GM21360 (cell line): ENCODE results near the gene RNF150.

ENCODE experiments used
- ATAC-seq: cut with Tn5 transposase; IDR thresholded peaks from one replicate; pipeline ENCODE4 v1.9.1; 2021; ENCODE audit warnings: mild to moderate bottlenecking, moderate library complexity; ENCODE audit not compliant: unreplicated experiment

RNF150 gene

DNA sequence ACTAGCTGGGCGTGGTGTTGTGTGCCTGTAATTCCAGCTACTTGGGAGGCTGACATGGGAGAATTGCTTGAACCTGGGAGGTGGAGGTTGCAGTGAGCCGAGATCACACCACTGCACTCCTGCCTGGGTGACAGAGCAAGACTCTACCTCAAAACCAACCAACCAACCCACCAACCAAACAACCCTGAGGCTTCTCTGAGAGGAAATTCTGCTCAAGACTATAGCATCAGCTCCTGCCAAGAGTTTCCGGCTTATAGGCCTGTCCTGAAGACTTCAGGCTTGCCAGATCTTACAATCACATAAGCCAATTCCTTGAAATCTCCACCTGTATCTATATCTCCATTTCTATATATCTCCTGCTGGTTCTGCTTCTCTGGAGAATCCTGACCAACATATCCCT lies 203.3 kb downstream of the RNF150 start:
- no peak for ATAC-seq

DNA sequence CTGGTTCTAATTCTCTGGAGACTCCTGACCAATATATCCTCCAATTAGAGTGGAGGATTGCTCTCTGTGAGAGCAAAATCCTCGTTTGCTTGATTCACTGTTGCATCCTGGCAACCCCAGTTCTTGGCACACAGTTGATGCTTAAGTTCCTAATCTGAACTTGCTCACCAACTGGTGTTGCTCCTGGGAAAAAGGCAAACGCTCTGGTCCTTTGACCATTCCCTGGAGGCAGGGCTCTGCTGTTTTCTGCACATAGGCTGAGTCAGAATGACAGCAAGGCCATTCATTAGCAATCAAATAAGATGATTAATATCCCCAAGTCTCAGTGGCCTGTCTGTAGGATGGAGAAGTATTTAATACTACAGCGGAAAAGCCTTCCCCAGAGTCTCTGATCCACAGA lies 204.4 kb downstream of the RNF150 start:
- no peak for ATAC-seq

DNA sequence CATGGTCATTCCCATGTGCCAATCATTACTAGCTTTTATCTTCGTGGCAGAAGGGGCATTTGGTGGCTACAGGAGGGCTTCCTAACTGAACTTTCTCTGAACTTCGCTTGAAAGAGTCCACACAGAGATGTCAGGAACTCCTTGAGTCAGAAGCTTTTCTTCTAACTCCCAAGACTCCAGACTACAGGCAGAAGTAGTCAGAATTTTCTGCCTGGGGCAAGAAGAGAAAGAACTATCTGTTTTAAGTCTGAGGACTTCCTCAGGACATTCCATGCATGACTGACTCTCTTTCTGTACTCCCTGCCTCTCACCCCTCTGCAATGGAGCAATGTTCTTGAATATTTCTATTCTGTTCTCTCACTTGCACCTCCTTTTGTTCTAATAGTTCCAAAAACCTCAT lies 206.6 kb downstream of the RNF150 start:
- ATAC-seq, result no peak

DNA sequence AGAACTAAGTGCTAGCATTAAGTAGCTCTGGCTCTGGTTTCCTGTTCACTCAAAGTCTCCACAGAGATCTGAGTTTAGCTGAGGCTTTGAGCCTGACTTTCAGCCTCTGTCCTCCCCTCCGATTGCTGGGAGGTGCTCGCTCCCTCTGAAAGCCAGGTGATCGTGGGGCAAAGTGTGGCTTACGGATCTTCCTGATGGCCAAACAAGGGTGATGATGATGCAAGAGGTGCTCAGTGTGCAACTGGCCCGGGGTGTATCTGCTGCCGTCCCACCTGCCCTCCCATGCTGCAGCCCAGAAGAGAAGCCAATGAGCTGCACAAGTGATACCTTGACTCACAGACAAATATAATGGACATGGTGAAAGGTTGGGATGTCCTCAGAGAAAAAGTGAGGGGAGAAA lies 207.9 kb downstream of the RNF150 start:
- no peak for ATAC-seq

DNA sequence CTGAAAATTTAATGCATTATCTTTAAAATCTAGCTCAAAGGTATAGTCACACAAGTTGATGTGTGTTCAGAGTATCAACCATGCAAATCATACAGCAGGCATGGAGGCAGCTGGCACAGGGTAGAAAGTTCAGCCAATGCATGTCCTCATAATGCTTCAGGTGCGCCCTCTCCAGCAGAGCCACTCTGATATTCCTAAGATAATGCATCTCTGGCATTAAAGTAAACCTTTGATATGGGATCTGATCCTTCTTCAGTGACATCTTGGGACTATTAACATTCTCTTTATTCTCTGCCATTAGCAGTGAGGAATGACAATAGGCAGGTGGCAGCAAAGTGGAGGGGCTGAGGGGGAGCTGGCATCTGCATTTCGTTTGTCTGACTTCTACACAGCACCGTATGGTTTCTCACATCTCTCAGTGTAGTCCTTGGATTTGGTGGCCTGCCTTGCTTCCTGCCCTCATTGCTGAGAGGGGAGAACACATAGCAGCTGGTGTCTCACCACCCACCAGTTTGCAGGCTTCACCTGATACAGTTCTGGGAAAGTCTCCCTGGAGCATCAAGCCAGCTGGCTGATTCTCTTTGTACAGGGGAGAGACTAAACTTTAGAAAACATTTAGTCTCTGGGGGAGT lies 208.4 kb downstream of the RNF150 start:
- ATAC-seq, result no peak

DNA sequence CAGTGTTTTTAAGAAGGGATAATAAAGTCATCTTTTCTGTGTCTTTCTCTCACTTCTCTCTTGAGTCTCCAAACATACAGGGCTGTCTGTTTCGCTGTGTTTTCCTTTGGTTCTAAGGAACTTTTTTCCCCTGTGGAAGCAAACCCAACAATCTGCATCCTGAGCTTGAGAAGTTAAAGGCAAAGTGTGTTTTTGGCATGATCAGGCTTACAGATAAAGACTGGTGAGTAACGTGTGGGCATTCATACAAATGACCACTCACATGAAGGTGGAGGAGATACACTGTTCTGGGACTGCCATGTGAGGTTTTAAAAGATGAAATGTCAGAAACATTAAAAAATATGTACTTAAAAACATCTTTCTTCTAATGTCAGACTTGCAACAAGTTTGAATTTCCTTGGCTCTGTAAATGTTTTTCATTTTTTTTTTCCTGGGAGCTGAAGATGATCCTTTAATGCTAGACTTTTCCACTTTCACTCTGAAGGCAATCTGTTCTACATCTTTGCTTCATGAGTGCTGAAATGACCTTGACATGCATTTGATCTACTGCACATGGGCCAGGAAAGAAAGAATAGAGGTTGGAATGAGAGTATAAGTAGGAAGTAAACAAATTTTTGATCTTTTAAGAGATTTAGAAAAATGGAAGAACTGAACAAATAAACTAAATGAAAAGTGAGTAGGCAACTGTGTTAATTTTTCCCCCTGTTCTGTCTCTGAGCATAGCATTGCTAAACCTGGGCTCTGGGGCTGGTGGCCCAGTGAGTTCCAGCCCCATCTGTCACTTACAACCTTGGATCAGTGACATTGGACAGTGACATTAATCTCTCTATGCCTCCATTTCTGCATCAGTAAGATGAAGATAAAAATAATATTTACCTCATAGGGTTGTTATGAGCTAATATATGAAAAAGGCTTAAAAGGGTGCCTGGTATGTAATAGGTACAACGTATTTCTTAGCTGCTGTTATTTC lies 226.0 kb downstream of the RNF150 start:
- no peak for ATAC-seq

DNA sequence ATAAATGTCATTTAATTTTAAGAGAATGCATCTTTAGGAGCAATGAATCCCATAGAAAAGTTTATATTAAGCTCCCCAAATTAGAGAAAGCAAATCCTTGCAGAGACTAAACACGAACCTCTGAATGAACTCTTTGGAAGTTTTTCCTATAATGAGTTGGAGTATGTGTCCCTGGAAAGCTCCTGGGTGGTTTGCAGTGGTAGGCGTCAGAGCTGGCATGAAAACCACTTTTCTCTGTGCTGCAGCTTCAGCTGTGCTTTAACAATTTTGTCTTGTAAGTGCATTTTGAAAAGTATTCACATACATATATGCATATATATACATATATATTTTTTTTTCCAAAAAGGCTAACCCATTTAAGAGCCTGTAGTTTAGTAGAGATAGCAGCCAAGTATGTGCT lies 228.4 kb downstream of the RNF150 start:
- ATAC-seq, result no peak

DNA sequence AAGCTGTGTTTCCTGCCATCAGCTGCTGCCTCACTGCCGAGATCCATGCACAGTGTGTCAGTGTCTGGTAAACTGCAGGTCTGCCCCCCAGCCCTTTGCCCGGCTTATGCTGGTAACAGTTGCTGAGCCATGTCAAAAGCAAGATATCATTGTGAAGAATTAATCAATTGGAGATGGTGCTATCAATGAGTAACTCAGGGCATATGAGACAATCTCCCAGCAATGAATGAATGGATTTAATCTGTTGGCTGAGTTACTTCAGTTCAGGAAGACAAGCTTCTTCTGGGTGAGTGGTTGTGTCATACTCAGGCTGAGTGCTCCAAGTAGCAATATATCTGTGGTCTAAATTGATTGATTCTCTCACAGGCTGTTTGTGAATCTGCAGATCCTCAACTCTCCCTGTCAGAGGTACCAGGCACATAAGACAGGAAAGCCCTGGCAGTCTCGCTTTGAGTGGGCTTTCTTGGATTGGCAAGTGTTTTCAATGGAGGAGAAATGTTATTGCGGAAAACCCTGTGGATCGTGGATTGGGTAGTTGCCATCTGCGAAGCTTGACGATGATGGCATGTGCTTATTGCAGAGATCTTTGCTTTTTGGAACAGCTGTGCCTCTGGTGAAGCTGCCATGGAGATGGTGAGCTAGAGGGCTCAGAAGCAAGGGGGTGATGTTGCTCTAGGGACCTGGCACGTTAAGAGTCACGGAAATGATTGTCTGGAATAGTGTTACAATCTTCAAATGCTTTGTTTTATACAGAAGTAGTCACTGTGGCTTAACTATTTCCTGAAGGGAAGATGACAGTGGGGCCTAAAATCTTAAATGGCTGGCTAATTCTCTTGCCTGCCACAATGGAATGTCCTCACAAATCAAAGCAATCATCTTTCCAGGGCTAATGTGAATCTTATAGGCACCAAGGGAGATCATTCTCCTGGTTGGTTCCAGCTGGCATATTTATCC lies 229.5 kb downstream of the RNF150 start:
- no peak for ATAC-seq

DNA sequence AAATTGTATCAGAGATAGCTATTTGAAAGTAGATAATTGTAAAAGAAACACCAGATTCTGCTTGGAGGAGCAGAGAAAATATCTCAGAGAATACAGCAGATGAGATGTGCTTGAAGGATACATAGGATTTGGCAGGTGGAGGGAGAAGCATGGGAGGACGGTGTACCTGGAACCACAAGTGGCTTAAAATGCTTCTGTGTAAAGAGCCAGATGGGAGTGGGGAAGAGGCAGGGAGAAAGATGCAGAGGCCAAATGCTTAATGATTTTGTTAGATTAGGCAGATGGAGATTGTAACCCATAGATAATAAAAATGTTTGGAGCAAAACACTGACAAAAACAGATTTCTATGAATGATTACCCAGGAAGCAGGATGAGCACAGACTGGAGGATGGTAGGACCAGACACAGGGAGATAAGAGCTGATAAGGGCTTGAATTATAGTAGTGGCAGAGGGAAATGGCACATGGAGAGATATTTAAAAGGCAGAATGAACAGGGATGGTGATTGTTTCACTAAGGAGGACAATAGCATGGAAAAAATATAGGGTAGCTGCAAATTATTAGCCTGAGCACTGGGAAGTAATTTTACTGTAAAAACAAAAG lies 231.4 kb downstream of the RNF150 start:
- no peak for ATAC-seq

DNA sequence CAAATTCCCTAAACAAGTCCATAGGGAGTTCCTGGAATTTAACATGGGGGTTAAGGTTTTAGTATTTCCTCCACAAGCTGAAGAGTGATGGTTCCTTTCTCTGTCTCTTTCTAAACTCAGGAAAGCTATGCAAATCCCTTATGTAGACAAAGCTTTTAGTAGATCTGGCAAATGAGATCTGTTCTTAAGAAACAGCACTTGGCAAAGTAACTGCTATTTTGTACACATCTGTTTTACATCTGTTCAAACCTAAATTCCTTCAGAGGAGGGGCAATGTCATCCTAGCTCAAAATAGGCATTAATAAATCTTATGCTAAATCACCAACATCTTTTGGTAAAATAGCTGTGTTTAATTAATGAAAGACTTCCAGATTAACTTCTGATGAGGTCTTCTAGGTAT lies 239.3 kb downstream of the RNF150 start:
- ATAC-seq, result no peak

DNA sequence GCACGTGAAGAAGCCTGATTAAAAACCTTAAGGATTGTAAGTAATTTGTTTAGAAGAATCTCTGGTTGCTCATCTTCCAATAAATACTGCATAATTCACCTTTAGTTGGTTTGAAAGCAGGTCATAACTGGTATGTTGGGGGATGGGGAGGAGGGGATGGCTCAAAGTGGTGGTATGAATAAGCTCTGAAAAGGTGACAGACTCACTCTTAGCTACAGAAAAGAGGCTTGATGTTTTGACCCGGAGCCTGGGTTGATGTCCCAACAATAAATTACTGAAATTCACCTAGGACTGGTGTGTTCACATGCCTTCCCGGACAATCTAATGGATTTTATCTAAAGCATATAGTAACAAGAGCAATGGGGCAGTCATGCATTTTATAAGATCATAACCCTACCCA lies 245.2 kb downstream of the RNF150 start:
- ATAC-seq, result no peak

DNA sequence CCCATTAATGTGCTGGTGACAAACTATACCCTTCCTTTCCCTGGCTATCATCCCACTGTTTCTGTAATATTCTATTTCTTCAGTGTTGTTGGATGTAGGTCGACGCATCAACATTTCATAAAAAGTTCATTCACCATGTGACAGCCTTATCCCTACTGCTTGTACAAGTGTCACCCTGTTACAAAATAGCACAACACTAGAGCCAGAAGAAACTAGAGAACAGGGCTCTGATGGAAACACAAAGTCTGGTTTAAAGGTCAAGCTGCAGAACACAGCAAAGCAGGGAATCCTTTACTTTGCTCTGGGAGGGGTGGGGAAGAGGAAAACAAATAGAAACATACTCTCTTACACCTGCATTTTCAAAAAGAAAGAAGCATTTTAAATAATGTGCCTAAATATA lies 245.8 kb downstream of the RNF150 start:
- ATAC-seq, result no peak

DNA sequence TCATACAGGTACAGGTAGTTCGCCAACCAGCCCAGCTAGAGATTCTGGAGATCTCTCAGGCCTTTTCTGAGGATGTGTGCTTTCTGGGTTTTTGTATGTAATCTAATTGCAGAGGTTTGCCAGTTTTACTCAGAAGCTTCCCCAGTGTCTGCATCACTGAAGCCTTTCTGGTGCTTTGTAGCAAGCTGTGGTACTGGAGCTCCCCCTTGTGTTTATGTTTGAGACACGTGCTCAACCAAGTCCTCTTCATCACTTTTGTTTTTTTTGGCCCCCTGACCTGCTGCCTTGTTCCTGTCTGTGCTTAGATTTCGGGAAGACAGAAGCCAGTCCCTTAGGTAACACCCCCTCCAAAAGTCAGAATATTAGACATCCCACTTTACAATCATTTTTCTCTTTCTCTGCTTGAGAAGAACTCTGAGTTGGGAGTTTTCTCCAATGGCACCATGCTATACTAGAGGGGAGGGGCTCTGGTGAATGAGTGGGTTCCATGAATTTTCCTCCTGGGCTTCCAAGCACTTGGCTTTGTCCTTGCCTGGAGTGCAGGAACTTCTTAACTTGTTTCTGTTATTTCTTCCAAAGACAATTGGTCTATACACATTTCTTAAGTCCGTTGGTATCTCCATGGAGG lies 248.7 kb downstream of the RNF150 start:
- ATAC-seq, result peak; percentile 92

DNA sequence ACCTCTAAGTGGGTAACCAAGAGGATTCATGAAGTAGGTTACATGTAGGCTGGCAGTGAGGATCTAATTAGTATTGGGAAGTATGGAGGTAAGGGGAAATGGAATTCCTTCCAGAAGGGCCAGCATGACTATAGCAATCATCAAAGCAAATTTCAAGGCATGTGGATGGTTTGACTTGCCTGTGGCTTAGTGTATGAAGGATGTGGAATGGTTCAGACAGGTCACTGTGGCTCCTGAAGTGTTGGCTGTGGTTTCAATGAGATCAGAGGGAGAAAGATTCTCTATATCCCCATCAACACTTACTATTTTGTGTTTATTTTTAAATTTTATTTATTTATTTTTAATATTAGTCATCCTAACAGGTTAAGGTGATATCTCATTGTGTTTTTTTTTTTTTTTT lies 255.5 kb downstream of the RNF150 start:
- ATAC-seq, result no peak

DNA sequence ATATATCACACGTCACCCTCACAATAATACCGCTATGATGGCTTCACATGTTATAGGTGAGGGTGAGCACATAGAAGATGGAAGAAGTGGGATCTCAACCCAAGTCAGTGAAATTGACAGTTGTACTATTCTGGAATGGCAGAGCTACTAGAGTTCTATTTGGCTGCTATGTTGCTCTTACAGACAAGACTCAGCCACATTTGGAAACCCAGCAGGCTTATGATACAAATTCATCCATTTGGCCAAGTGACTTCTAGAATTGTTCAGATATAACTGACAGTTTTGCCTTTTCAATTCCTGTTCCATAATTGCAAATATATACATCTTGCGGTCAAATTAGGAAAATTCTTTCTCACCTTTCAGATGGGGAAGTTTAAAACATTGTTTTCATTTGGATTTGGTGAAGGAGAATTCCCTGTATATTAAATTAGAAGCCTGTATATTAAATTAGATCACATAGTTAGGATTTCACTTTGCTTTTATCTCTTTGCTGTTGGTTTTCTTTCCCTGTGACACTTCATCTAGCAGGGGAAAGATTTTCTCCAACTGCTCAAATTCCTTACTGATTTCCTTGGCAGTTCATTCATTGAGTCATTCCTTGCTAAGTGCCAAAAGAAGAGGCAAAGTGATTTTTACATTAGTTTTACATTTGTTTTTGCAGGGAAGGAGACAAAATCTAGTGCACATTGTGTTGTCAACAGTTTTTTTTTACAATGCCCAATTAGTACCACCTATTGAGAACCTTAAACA lies 256.5 kb downstream of the RNF150 start:
- ATAC-seq, result no peak

DNA sequence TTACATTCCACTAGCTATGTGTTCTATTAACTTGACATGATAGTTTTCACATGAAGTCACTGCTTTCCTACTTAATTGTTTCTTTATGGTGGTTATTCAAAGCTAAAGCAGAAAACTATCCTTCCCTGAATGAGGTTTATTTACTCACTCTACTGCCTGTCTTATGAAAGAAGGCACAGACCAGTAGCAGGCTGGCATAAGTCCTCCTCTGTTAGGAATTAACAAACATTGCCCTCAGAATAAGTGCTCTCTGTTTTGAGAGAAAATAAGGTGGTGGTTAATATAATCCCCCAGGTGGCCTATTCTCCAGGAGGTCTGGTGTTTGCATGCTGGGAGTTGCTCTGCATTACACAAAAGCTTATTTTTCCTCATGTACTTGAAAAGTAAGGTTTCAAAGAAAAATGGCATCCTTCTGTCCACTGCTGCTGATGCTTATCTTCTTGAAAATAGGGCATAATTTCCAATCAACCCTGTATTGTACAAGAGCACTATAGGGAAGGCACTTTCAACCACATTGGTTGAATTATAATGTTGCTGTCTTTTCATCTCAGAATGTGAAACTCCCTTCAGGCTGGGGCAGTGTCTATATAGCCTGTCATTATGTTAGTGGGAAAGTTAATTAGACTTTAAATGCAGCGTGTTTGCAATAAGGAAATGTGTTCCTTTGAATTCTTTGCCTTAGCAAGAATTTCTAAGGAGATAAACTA lies 257.4 kb downstream of the RNF150 start:
- no peak for ATAC-seq

DNA sequence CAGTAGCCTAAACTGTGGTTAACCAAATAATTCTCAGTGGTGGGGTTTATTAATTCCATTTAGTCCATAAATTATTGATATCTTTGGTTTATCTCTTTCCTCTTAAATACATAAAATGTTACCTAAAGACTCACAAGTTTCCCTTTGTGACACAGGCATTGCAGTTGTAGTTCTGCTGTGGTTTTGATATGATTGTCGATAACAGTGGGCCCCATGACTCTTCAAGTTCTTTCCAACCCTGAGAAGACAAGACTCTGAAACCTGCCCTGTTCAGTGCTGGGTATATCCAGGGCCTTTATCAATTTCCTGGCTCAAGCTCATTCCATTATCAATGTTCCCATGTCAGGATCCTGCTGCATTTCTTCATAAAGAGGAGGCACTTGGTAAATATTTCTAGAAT lies 259.2 kb downstream of the RNF150 start:
- ATAC-seq, result no peak

DNA sequence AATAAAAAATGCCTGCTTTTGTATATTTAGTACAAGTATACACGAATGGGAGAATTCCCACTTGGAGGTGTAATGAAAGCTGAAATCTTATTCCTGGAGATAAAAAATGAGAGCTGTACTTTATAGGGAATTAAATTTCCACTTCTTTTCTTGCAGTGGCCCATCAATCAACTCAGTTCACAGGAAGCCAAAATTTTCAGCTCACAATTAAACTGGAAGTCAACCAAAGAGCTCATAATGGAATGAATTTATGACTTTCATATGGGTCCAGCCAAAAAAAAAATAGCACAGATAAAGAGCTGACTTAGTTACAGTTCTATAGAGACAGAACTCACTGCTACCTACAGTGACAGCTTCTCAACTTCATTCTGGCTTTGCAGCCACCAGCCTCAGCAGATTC lies 261.9 kb downstream of the RNF150 start:
- no peak for ATAC-seq

DNA sequence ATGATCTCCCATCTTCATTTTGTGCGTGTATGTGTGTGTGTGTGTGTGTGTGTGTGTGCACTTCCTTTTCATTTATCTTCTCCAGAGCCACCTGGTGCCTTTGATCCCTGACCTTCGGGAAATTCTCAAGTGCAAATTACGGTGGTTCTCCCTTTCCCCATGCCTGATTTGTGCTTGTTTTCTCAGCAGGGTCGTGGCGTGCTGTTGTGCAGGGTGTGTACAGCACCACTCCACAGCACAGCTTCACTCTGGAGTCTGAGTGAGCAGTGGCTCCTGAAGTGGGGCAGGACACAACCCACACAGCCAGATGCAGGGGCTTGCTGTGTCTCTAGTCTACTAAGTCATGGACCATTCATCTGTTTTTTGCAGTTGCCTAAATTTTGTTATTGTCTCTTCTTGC lies 262.8 kb downstream of the RNF150 start:
- ATAC-seq, result no peak
